ENCODE data around the gene KIF6. TPM values are rescaled to one million over a fixed set of nuclear protein-coding genes. Genes with fewer than 3 reads are reported as not detected.

The KIF6 gene
- total and polyA plus RNA-seq, 2 of the 8 experiments (the other 6 are each of a cell fraction or from before 2014, with no cell fraction given) = 0.53 to 0.65 TPM

- Histone ChIP-seq H3K27ac (ENCODE audit: low read depth, low read length) (no peak overlapping the region), H3K4me3 (ENCODE audit: extremely low read depth in 1 of 4, insufficient read depth in 2 of 4, low read depth in 3 of 4, low read length in 4 of 4) (no peak overlapping the region), H4K8ac (ENCODE audit: extremely low read depth, insufficient read depth, low read length) (no peak overlapping the region), H3K9me3 (ENCODE audit: insufficient read depth in 2 of 2, low read depth in 1 of 2, low read length in 1 of 2) (no peaks in the 10 kb centered on the region), H2BK20ac (ENCODE audit: low read length) (no peak overlapping the region), H3K79me2 (ENCODE audit: control insufficient read depth in 1 of 2, insufficient read depth in 2 of 2, low read length in 2 of 2) (no peaks in the 10 kb centered on the region), H2BK12ac (ENCODE audit: low read depth, low read length) (no peak overlapping the region), H3K79me1 (ENCODE audit: low read depth, low read length) (no peaks in the 10 kb centered on the region), H3K27me3 (replicated peaks in 1 of 4; ENCODE audit: control insufficient read depth in 3 of 4, extremely low read depth in 1 of 4, insufficient read depth in 3 of 4, low read length in 3 of 4) (peaks cover 21 to 43% (median 38%) of the 10 kb centered on the region in 4 experiments), H3K18ac (ENCODE audit: extremely low read depth, low read length) (no peak overlapping the region; the same call in 1 of the 2 replicates), H3K4me1 (replicated peaks in 1 of 4; ENCODE audit: control insufficient read depth in 3 of 4, insufficient read depth in 4 of 4, low read length in 3 of 4) (peaks cover 0 to 5% (median 3%) of the 10 kb centered on the region in 4 experiments; a peak in 4 of 7 replicates), H3K4ac (replicated peaks; ENCODE audit: insufficient read length, low read depth, low read length) (no peak overlapping the region), H2BK120ac (replicated peaks; ENCODE audit: low read depth, low read length) (no peak overlapping the region), H3K36me3 (ENCODE audit: control insufficient read depth in 2 of 4, insufficient read depth in 4 of 4, low read length in 3 of 4) (no peaks in the 10 kb centered on the region), H3K14ac (ENCODE audit: insufficient read length) (no peak overlapping the region), H4K5ac (ENCODE audit: insufficient read length, low read depth, low read length) (no peak overlapping the region), H3K9ac (replicated peaks in 1 of 4; ENCODE audit: extremely low read depth in 1 of 4, low read depth in 3 of 4, low read length in 3 of 4) (no peak overlapping the region), H3K23me2 (ENCODE audit: low read depth, low read length) (peaks cover 12% of the 10 kb centered on the region; the same call in 1 of the 2 replicates), H2BK5ac (ENCODE audit: low read depth, low read length) (no peak overlapping the region), H2BK15ac (ENCODE audit: low read length) (0 out of 2 replicates have a peak overlapping the region, but pooled peaks have one; percentile 19), H3K4me2 (ENCODE audit: insufficient read depth in 1 of 2, low read depth in 2 of 2, low read length in 2 of 2) (no peak overlapping the region), H4K91ac (replicated peaks; ENCODE audit: insufficient read length, low read length) (no peak overlapping the region), H2AFZ (ENCODE audit: low read length) (no peak overlapping the region), H3K23ac (ENCODE audit: insufficient read length) (no peak overlapping the region), H4K20me1 (replicated peaks in 1 of 2; ENCODE audit: control insufficient read depth in 1 of 2, insufficient read depth in 2 of 2, low read length in 2 of 2) (peaks cover 0 to 2% of the 10 kb centered on the region in 2 experiments), H2AK5ac (ENCODE audit: low read depth, low read length) (no peak overlapping the region), H3K56ac (replicated peaks; ENCODE audit: insufficient read length, low read depth, low read length) (no peak overlapping the region)
- FAIRE-seq (peak; percentile 95), DNase-seq (ENCODE audit: low read depth in 1 of 2, low spot score in 2 of 2) (peak; percentile 53 to 92)
- WGBS, 2 experiments (ENCODE audit: extremely low coverage in 1 of 2, insufficient coverage in 1 of 2, insufficient read length in 1 of 2, insufficient replicate concordance in 2 of 2, low coverage in 1 of 2, low lambda C conversion rate in 2 of 2, missing lambda C conversion rate in 1 of 2) = 41% methylated on average over 7 of the region's 7 CpGs; no CpG with 5 or more reads in 1 of the 2 experiments
- POLR2A ChIA-PET (ENCODE audit: partially characterized antibody) = interaction anchor here (2.4 kb wide), 1 partner anchor 144 kb away, joined by 5 read pairs; no protein-coding TSS in a partner anchor
- CTCF ChIA-PET (ENCODE audit: partially characterized antibody) = interaction anchor here (0.6 to 47.4 kb wide), 51 partner anchors 9 to 1057 kb away, joined by 3 to 1738 read pairs (median 4); partner anchors contain the start of genes KCNK16, KCNK5 and SAYSD1
- TF ChIP-seq CBX5 (IDR thresholded peaks at IDR 0.05; ENCODE audit: low read depth, low read length) (no peak), RAD21 (IDR thresholded peaks at IDR 0.05 in 1 of 2, conservative IDR thresholded peaks at IDR 0.05 in 1 of 2; ENCODE audit: low read depth in 2 of 2, low read length in 2 of 2) (peak; percentile 99 to 100), ZNF274 (IDR thresholded peaks at IDR 0.05; ENCODE audit: borderline replicate concordance, extremely low read depth, low read length) (no peak), YY1 (IDR thresholded peaks at IDR 0.05; ENCODE audit: low read depth, low read length) (0 out of 2 replicates have a peak, but pooled peaks have one; percentile 23), CTCF (IDR thresholded peaks at IDR 0.05; ENCODE audit: control extremely low read depth in 1 of 3, insufficient read depth in 1 of 3, low read depth in 1 of 3, low read length in 3 of 3) (peak in 2 of 3 experiments; percentile 97 to 99; a peak in 3 of 4 replicates), POLR2A (IDR thresholded peaks at IDR 0.05; ENCODE audit: control extremely low read depth in 1 of 2, low read depth in 2 of 2, low read length in 2 of 2) (no peak), JUND (IDR thresholded peaks at IDR 0.05; ENCODE audit: low read length) (peak; percentile 46; the same call in 1 of the 2 replicates), KDM4A (IDR thresholded peaks at IDR 0.05; ENCODE audit: low read depth, low read length, severe bottlenecking) (no peak), EZH2 (IDR thresholded peaks at IDR 0.05; ENCODE audit: low read depth, low read length, severe bottlenecking) (peak; percentile 30), CREB1 (IDR thresholded peaks at IDR 0.05) (peak; percentile 44)
These were observed 415.2 kb downstream of the KIF6 start for GRCh38 chr6:39309942-39310531.

Measured in H1 (cell line).